Activated CD4-positive, alpha-beta T cell treated with anti-CD3 and anti-CD28 coated beads for 36 hours (primary cell): ENCODE measurements around the gene ASTN2. TPM values are rescaled to one million over a fixed set of nuclear protein-coding genes. Genes with fewer than 3 reads are reported as not detected.
"Not testable (repeated sequence)": the region's sequence is repeated elsewhere in the genome, so short reads cannot be mapped to it uniquely, and the experiment has no call there.

Experiments
- ATAC-seq: fragments of 200-7000 bp; cut with Tn5 transposase; one replicate; pipeline ENCODE4 v1.10.0; 2021; ENCODE audit warnings: mild to moderate bottlenecking, moderate library complexity
- CTCF ChIA-PET: fragments of 350-600 bp; sonication (Branson Sonifier 250); formaldehyde crosslinking; loops from one replicate; lab custom pipeline; 2021; ENCODE audit warnings: antibody characterized with exemption; lab: Charles Lee
- POLR2A ChIA-PET: fragments of 350-600 bp; sonication (Branson Sonifier 250); formaldehyde crosslinking; loops from one replicate; lab custom pipeline; 2021; ENCODE audit warnings: antibody characterized with exemption, inconsistent platforms; lab: Charles Lee
- DNase-seq: peaks from one replicate; pipeline ENCODE4 v3.0.0-alpha.2; 2020
- H3K27ac Mint-ChIP-seq: one replicate; pipeline ENCODE4 v1.8.0; 2021; ENCODE audit warnings: mixed read lengths
- H3K27me3 Mint-ChIP-seq: one replicate; pipeline ENCODE4 v1.8.0; 2021; ENCODE audit warnings: mixed read lengths
- H3K36me3 Mint-ChIP-seq: one replicate; pipeline ENCODE4 v1.8.0; 2021; ENCODE audit warnings: low read depth, mixed read lengths
- H3K4me1 Mint-ChIP-seq: one replicate; pipeline ENCODE4 v1.8.0; 2021; ENCODE audit warnings: mixed read lengths
- H3K4me3 Mint-ChIP-seq: one replicate; pipeline ENCODE4 v1.8.0; 2021; ENCODE audit warnings: mild to moderate bottlenecking, moderate library complexity, mixed read lengths
- H3K9me3 Mint-ChIP-seq: one replicate; pipeline ENCODE4 v1.8.0; 2021; ENCODE audit warnings: low read depth, mixed read lengths
- intact Hi-C, 2 experiments: fragments of 100-400 bp; cut with DNase I in 1 of 2; cut with micrococcal nuclease in 1 of 2; formaldehyde crosslinking; loops; one replicate each; pipeline versions ENCODE4 v1.14.2 to v1.15.1; 2022 to 2024; cut with DNase I, micrococcal nuclease
- total RNA-seq, 2 experiments: library from RNA; stranded (reverse); gene quantifications; one replicate each; pipeline ENCODE4 v1.2.3, GENCODE V29; 2021

The ASTN2 gene
- total RNA-seq, 2 experiments from 2014 or later: 3.0 to 4.2 TPM

DNA sequence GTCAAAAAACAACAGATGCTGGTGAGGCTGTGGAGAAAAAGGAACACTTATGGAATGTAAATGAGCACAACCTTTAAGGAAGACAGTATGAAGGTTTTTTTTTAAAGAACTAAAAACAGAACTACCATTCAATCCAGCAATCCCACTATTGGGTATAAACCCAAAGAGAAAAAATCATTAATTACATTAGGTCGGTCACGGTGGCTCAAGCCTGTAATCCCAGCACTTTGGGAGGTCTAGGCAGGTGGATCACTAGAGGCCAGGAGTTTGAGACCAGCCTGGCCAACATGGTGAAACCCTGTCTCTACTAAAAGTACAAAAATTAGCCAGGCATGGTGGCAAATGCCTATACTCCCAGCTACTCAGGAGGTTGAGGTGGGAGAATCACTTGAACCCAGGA lies 584.5 kb downstream of the ASTN2 start:
- POLR2A ChIA-PET, H3K36me3 Mint-ChIP-seq, H3K27me3 Mint-ChIP-seq, ATAC-seq, H3K9me3 Mint-ChIP-seq, CTCF ChIA-PET, intact Hi-C loops, DNase-seq, H3K27ac Mint-ChIP-seq, H3K4me3 Mint-ChIP-seq, H3K4me1 Mint-ChIP-seq: not testable (repeated sequence)

DNA sequence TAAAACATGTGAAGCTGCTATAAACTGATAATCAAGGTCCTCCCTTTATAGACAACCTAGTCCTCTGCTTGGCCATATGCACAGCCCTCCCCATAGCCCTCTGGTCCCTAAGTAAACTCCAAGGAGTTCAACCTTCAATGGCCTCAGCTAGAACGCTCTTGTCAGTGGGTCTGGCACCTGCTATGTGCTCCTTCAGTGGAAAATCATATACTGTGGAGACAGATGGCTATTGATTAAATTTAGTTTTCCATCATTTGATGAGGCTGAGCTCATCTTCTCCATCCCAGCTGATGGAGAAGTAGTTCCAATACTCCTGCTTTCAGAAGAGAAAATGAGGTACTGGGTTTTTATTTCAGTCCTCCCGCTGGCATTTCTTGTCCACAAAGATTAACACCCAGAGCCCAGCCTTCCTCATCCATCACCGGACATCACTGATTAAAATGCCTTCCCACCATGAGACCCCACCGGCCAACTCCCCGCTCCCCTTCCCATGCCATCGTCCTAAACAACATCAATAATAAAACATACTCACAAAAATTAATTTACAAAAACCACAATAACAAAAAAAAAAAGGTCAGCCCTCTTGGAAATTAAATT lies 593.1 kb downstream of the ASTN2 start:
- H3K4me1 Mint-ChIP-seq: no peaks in the 10 kb centered on the region
- no peaks in the 10 kb centered on the region for H3K36me3 Mint-ChIP-seq
- DNase-seq (no peak), ATAC-seq (no peak)
- ChIA-PET CTCF (no interaction called here), POLR2A (no interaction called here)
- H3K9me3 Mint-ChIP-seq: no peaks in the 10 kb centered on the region
- intact Hi-C loops: no loop called here
- H3K27me3 Mint-ChIP-seq: peaks cover 4% of the 10 kb centered on the region
- H3K4me3 Mint-ChIP-seq: no peak overlapping the region
- no peak overlapping the region for H3K27ac Mint-ChIP-seq

DNA sequence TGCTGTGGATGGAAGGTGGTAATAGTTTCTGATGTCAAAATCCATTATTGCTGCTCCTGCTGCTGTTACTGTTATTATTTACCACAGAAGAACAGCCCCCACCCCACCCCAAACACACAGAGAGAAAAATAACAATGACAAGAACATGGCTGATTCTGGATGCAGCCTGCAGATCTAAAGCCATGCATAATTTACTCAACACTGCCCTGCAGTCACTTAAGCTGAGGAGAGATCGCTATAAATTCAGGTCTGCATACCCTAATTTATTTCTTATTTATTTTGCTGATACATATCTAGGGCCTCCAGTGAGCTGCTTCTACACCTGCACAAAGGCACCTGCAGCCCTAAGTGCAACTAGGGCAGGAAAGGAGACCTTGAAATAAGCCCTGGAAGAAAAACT lies 595.7 kb downstream of the ASTN2 start:
- CTCF ChIA-PET: no interaction called here
- no peak for DNase-seq
- POLR2A ChIA-PET: no interaction called here

DNA sequence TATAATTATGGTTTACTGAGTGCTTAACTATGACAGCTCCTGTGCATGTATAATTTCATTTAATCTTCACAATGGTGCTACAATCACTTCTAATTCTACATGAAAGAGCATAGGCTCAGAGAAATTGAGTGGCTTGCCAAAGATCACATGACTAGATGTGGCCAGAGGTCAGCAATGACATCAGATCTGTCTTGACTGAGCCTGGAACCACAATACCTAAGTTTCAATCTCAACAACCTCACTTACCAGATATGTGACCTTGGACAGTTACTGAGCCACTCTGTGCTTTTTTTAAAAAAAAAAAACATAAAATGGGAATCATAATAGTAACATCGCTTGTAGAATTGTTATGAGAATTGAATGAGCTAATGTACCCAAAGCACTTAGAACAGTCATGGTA lies 597.1 kb downstream of the ASTN2 start:
- DNase-seq: no peak
- Mint-ChIP-seq H3K27ac (no peak overlapping the region), H3K27me3 (peaks cover 4% of the 10 kb centered on the region), H3K9me3 (no peaks in the 10 kb centered on the region), H3K4me3 (no peak overlapping the region), H3K4me1 (no peaks in the 10 kb centered on the region), H3K36me3 (no peaks in the 10 kb centered on the region)
- ChIA-PET CTCF (interaction anchor here (1.1 kb wide), 1 partner anchor 40 kb away, joined by 4 read pairs; no protein-coding TSS in a partner anchor), POLR2A (no interaction called here)
- no peak for ATAC-seq
- intact Hi-C loops: no loop called here

More for the DNA sequence above, 595.7 kb downstream of the ASTN2 start:
- Mint-ChIP-seq H3K27ac (no peak overlapping the region), H3K27me3 (peaks cover 2% of the 10 kb centered on the region), H3K9me3 (no peaks in the 10 kb centered on the region), H3K4me3 (no peak overlapping the region), H3K4me1 (no peaks in the 10 kb centered on the region), H3K36me3 (no peaks in the 10 kb centered on the region)
- ATAC-seq: no peak
- intact Hi-C loops: no loop called here

DNA sequence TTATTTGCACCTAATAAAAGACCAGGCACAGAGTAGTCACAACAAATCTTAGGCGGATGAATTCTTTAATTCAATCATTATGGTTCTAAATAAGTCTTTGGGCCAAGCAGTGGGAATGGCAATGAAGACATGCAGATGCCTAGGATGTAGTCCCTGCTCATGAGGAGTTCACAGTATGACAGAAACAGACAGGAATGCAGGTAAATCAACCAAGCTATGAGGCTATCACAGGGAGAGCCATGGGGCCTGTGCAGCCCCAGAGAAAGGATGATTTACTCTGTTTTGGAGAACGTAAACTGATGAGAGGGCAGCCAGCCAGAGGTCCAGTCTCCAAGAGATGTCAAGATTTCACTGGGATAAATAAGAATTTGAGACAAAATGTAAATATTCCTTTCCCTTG lies 598.4 kb downstream of the ASTN2 start:
- no peak for ATAC-seq
- POLR2A ChIA-PET: no interaction called here

GRCh38 chr9:116815835-116816234 lies 599.0 kb downstream of the ASTN2 start:
- Mint-ChIP-seq H3K36me3 (no peaks in the 10 kb centered on the region), H3K27me3 (peaks cover 8% of the 10 kb centered on the region), H3K27ac (no peak overlapping the region), H3K4me1 (no peaks in the 10 kb centered on the region), H3K9me3 (no peaks in the 10 kb centered on the region), H3K4me3 (no peak overlapping the region)
- intact Hi-C loops: no loop called here
- ChIA-PET CTCF (no interaction called here), POLR2A (no interaction called here)
- no peak for DNase-seq
- no peak for ATAC-seq

More for the DNA sequence above, 598.4 kb downstream of the ASTN2 start:
- CTCF ChIA-PET: no interaction called here
- H3K9me3 Mint-ChIP-seq: no peaks in the 10 kb centered on the region
- intact Hi-C loops: no loop called here
- DNase-seq: no peak
- H3K27ac Mint-ChIP-seq: no peak overlapping the region
- H3K4me3 Mint-ChIP-seq: no peak overlapping the region
- H3K4me1 Mint-ChIP-seq: no peaks in the 10 kb centered on the region
- H3K27me3 Mint-ChIP-seq: peaks cover 8% of the 10 kb centered on the region
- H3K36me3 Mint-ChIP-seq: no peaks in the 10 kb centered on the region

GRCh38 chr9:116813031-116813300 lies 601.9 kb downstream of the ASTN2 start:
- CTCF ChIA-PET: no interaction called here
- Mint-ChIP-seq H3K27me3 (peaks cover 10% of the 10 kb centered on the region), H3K4me3 (no peak overlapping the region), H3K27ac (no peak overlapping the region), H3K4me1 (no peaks in the 10 kb centered on the region), H3K36me3 (no peaks in the 10 kb centered on the region), H3K9me3 (no peaks in the 10 kb centered on the region)
- ATAC-seq (no peak), DNase-seq (no peak)
- intact Hi-C loops: no loop called here
- POLR2A ChIA-PET: no interaction called here

DNA sequence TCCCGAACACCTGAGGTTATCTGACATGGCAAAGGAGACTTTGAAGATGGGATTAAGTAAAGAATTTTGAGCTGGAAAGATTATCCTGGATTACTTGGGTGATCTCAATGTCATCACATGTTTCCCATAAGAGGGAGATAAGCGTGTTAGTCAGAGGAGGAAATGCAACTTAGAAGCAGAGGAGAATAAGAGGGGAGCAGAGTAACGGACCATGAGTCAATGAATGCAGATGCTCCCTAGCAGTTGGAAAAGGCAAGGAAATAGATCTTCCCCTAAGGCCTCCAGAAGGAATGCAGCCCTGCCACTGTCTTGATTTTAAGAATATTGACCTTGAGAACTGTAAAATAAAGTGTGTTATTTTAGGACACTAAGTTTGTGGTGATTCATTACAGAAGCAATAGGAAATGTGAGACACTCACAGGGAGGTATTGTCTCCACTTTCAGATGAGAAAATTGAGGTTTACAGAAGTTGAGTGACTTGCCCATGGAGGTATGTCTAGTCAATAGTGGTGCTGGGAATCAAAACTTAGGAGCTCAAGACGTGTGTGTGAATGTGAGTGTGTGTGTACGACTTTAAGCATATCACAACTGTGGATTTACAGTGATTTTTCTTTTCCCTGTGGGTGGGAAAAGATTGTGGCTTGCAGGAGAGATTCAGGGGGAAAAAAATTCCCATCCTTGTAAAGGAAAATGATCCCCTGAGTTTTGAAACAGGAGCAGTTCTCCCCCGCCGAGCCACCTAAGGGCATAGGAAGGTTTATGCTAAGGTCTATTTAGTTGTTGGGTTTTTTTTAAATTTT lies 602.4 kb downstream of the ASTN2 start:
- H3K9me3 Mint-ChIP-seq: no peaks in the 10 kb centered on the region
- peaks cover 10% of the 10 kb centered on the region for H3K27me3 Mint-ChIP-seq
- no peak for ATAC-seq
- no peak overlapping the region for H3K27ac Mint-ChIP-seq
- no peaks in the 10 kb centered on the region for H3K4me1 Mint-ChIP-seq
- no peaks in the 10 kb centered on the region for H3K36me3 Mint-ChIP-seq
- intact Hi-C loops: no loop called here
- DNase-seq: no peak
- ChIA-PET CTCF (no interaction called here), POLR2A (no interaction called here)
- H3K4me3 Mint-ChIP-seq: no peak overlapping the region

GRCh38 chr9:116809656-116810055 lies 605.2 kb downstream of the ASTN2 start:
- Mint-ChIP-seq H3K36me3 (no peaks in the 10 kb centered on the region), H3K27ac (no peak overlapping the region), H3K9me3 (no peaks in the 10 kb centered on the region), H3K27me3 (peaks cover 8% of the 10 kb centered on the region), H3K4me3 (no peak overlapping the region), H3K4me1 (no peaks in the 10 kb centered on the region)
- DNase-seq (no peak), ATAC-seq (no peak)
- intact Hi-C loops: no loop called here
- ChIA-PET POLR2A (no interaction called here), CTCF (no interaction called here)

- Mint-ChIP-seq H3K9me3 (no peaks in the 10 kb centered on the region), H3K4me3 (no peak overlapping the region), H3K27me3 (peaks cover 2% of the 10 kb centered on the region), H3K36me3 (no peaks in the 10 kb centered on the region), H3K27ac (no peak overlapping the region), H3K4me1 (no peaks in the 10 kb centered on the region)
- intact Hi-C loops: no loop called here
- peak; percentile 6 for DNase-seq
- ChIA-PET POLR2A (no interaction called here), CTCF (no interaction called here)
- ATAC-seq: no peak
Observed at GRCh38 chr9:116806075-116806474, 608.8 kb downstream of the ASTN2 start.

DNA sequence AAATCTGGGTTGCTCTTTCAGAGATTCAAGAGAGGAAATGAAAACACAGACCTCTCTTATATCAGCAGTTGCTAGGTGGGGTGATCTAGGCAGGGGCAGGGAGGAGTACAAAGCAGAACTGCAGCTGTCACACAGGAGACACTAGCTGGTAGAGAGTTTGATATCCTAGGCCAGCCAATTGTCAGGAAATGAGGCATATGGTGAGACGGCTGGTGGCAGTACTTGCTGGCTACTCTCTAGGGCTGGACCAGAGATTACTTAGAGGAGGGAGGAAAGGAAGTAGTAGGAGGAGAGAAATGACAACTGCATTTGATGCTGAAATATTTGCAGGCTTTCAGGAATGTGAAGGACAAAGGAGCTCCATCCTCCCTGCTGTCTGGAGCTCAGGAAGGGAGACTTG lies 614.0 kb downstream of the ASTN2 start:
- CTCF ChIA-PET: no interaction called here
- peaks cover 3% of the 10 kb centered on the region for H3K27me3 Mint-ChIP-seq
- intact Hi-C loops: no loop called here
- POLR2A ChIA-PET: interaction anchor here (0.6 kb wide), 1 partner anchor 26 kb away, joined by 6 read pairs; no protein-coding TSS in a partner anchor
- no peak overlapping the region for H3K4me3 Mint-ChIP-seq
- no peak for ATAC-seq
- no peak overlapping the region for H3K27ac Mint-ChIP-seq
- H3K36me3 Mint-ChIP-seq: no peaks in the 10 kb centered on the region
- H3K9me3 Mint-ChIP-seq: no peaks in the 10 kb centered on the region
- H3K4me1 Mint-ChIP-seq: no peaks in the 10 kb centered on the region
- no peak for DNase-seq

DNA sequence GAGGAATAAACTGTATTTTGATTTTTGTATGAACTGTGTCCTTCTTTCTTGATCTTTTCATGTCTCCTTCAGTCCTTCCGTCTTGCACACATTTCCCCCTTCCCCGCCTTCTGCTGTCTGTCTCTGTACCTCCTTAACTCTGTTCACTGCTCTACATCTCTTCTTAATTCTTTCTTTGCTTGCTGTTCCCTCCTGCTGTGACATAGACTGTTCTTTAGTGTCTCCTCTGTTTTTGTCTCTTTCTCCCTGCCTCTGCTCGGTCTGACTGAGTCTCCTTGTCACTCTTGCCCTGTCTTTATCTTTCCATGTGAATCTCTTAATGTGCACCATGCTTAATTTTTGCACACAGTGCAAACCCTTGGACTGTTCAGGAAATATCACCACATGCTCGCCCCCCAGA lies 614.8 kb downstream of the ASTN2 start:
- Mint-ChIP-seq H3K4me3 (no peak overlapping the region), H3K4me1 (no peaks in the 10 kb centered on the region), H3K27me3 (peaks cover 3% of the 10 kb centered on the region), H3K27ac (no peak overlapping the region), H3K9me3 (no peaks in the 10 kb centered on the region), H3K36me3 (no peaks in the 10 kb centered on the region)
- ChIA-PET POLR2A (no interaction called here), CTCF (no interaction called here)
- DNase-seq (no peak), ATAC-seq (no peak)
- intact Hi-C loops: no loop called here
